NCI-H446 (cell line): ENCODE data around the gene TOX2.

Source experiments
- DNase-seq, 2 experiments: peaks; one replicate each; lab custom pipeline; 2025; lab: John Stamatoyannopoulos, UW

Gene TOX2

GRCh38 chr20:44001667-44002596 is 87.3 kb downstream of the TOX2 start:
- DNase-seq, result no peak

GRCh38 chr20:44002861-44003260 is 88.2 kb downstream of the TOX2 start:
- DNase-seq, result no peak

- DNase-seq, result no peak
Observed at GRCh38 chr20:44003609-44004008, 89.0 kb downstream of the TOX2 start.

GRCh38 chr20:44004306-44004915 is 89.8 kb downstream of the TOX2 start:
- no peak for DNase-seq

- no peak for DNase-seq
Observed at GRCh38 chr20:44005661-44006060, 91.0 kb downstream of the TOX2 start.

- DNase-seq, result no peak
Observed at GRCh38 chr20:44006126-44006525, 91.5 kb downstream of the TOX2 start.

- no peak for DNase-seq
Observed at GRCh38 chr20:44006578-44006977, 91.9 kb downstream of the TOX2 start.

GRCh38 chr20:44008806-44009678 is 94.4 kb downstream of the TOX2 start:
- DNase-seq, result no peak

GRCh38 chr20:44009679-44009992 is 95.0 kb downstream of the TOX2 start:
- no peak for DNase-seq

GRCh38 chr20:44010162-44010704 is 95.6 kb downstream of the TOX2 start:
- no peak for DNase-seq

GRCh38 chr20:44011251-44011940 is 96.7 kb downstream of the TOX2 start:
- DNase-seq, result no peak

GRCh38 chr20:44012466-44013226 is 98.0 kb downstream of the TOX2 start:
- DNase-seq, result no peak

GRCh38 chr20:44014807-44015732 is 100.4 kb downstream of the TOX2 start:
- DNase-seq, result no peak

GRCh38 chr20:44015733-44016103 is 101.1 kb downstream of the TOX2 start:
- no peak for DNase-seq

GRCh38 chr20:44016525-44016924 is 101.9 kb downstream of the TOX2 start:
- no peak for DNase-seq

- no peak for DNase-seq
Observed at GRCh38 chr20:44017211-44017610, 102.6 kb downstream of the TOX2 start.

- no peak for DNase-seq
Observed at GRCh38 chr20:44017905-44018258, 103.2 kb downstream of the TOX2 start.

GRCh38 chr20:44018259-44018941 is 103.7 kb downstream of the TOX2 start:
- DNase-seq, result peak; percentile 2 to 15

GRCh38 chr20:44018942-44019637 is 104.4 kb downstream of the TOX2 start:
- no peak for DNase-seq
